Neural cell (in vitro differentiated cells): ENCODE data around the gene TAPBPL.

Source experiments
- SMC3 ChIP-seq: fragments of 450-650 bp; conservative IDR thresholded peaks from 2 replicates; pipeline ENCODE4 v1.6.1; 2014; ENCODE audit warnings: antibody characterized with exemption, mild to moderate bottlenecking, moderate library complexity; ENCODE audit not compliant: poor library complexity
- TF ChIP-seq, protein P1 (sequence below): IDR thresholded peaks from 2 replicates; pipeline ENCODE4 v1.6.1; 2012; ENCODE audit warnings: borderline replicate concordance
- TF ChIP-seq, protein P2 (sequence below): fragments of 450-650 bp; IDR thresholded peaks from 2 replicates; pipeline ENCODE4 v1.5.1; 2014; ENCODE audit warnings: antibody characterized with exemption, mild to moderate bottlenecking, moderate library complexity; ENCODE audit not compliant: poor library complexity, severe bottlenecking

DNA sequence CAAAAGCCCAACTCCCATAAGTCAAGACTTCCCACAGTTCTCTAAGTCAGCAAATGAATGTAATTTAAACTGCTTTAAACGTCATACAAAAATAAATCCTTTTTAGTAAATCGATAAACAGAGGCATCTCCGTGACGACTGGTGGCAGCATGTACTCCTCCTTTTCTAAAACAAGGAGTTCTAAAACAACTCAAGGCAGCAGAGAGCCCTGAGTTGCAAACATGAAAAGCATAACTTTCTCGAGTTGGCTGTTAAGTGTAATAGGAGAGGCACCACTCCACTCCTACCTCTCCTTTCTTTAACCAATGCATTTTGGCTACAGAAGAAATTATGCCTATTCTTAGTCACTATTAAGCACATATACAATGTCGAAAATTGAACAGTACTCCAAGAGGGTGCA lies 45.9 kb upstream of the TAPBPL start:
- TF ChIP-seq, protein P1, sequence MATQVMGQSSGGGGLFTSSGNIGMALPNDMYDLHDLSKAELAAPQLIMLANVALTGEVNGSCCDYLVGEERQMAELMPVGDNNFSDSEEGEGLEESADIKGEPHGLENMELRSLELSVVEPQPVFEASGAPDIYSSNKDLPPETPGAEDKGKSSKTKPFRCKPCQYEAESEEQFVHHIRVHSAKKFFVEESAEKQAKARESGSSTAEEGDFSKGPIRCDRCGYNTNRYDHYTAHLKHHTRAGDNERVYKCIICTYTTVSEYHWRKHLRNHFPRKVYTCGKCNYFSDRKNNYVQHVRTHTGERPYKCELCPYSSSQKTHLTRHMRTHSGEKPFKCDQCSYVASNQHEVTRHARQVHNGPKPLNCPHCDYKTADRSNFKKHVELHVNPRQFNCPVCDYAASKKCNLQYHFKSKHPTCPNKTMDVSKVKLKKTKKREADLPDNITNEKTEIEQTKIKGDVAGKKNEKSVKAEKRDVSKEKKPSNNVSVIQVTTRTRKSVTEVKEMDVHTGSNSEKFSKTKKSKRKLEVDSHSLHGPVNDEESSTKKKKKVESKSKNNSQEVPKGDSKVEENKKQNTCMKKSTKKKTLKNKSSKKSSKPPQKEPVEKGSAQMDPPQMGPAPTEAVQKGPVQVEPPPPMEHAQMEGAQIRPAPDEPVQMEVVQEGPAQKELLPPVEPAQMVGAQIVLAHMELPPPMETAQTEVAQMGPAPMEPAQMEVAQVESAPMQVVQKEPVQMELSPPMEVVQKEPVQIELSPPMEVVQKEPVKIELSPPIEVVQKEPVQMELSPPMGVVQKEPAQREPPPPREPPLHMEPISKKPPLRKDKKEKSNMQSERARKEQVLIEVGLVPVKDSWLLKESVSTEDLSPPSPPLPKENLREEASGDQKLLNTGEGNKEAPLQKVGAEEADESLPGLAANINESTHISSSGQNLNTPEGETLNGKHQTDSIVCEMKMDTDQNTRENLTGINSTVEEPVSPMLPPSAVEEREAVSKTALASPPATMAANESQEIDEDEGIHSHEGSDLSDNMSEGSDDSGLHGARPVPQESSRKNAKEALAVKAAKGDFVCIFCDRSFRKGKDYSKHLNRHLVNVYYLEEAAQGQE = no peak
- TF ChIP-seq, protein P2, sequence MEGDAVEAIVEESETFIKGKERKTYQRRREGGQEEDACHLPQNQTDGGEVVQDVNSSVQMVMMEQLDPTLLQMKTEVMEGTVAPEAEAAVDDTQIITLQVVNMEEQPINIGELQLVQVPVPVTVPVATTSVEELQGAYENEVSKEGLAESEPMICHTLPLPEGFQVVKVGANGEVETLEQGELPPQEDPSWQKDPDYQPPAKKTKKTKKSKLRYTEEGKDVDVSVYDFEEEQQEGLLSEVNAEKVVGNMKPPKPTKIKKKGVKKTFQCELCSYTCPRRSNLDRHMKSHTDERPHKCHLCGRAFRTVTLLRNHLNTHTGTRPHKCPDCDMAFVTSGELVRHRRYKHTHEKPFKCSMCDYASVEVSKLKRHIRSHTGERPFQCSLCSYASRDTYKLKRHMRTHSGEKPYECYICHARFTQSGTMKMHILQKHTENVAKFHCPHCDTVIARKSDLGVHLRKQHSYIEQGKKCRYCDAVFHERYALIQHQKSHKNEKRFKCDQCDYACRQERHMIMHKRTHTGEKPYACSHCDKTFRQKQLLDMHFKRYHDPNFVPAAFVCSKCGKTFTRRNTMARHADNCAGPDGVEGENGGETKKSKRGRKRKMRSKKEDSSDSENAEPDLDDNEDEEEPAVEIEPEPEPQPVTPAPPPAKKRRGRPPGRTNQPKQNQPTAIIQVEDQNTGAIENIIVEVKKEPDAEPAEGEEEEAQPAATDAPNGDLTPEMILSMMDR = no peak
- no peak for TF ChIP-seq SMC3
